Tibial nerve (tissue), 4 donors: ENCODE data around the gene SEMA3E. TPM values are rescaled to one million over a fixed set of nuclear protein-coding genes. Genes with fewer than 3 reads are reported as not detected.

Experiments
- DNase-seq, 2 donors: peaks; one replicate each; pipeline ENCODE4 v3.0.0-alpha.2; 2019; ENCODE audit warnings: low spot score in 2 of 2
- H3K27ac ChIP-seq, 4 donors: fragments of 200-600 bp; sonication (generic) in 3 of 4; one replicate each; pipeline ENCODE4 v1.5.1; 2017 to 2019; ENCODE audit warnings: mild to moderate bottlenecking in 1 of 4
- H3K27me3 ChIP-seq, 2 donors: fragments of 200-600 bp; sonication (generic) in 1 of 2; one replicate each; pipeline versions ENCODE4 v1.5.1 to v1.6.0; 2017 to 2019
- H3K36me3 ChIP-seq, 3 donors: fragments of 200-600 bp; sonication (generic); one replicate each; pipeline ENCODE4 v1.5.1; 2018 to 2019
- H3K4me1 ChIP-seq, 4 donors: fragments of 200-600 bp; sonication (generic) in 3 of 4; one replicate each; pipeline ENCODE4 v1.5.1; 2017 to 2019
- H3K4me3 ChIP-seq, 4 donors: fragments of 200-600 bp; sonication (generic) in 3 of 4; one replicate each; pipeline ENCODE4 v1.5.1; 2017 to 2019; ENCODE audit warnings: mild to moderate bottlenecking in 1 of 4, moderate library complexity in 1 of 4
- H3K9me3 ChIP-seq, 4 donors: fragments of 200-600 bp; sonication (generic) in 3 of 4; one replicate each; pipeline ENCODE4 v1.5.1; 2017 to 2019
- CTCF ChIP-seq, 5 experiments: fragments of 200-600 bp in 3 of 5; fragments of 450-650 bp in 2 of 5; sonication (generic) in 3 of 5; IDR thresholded peaks; one replicate each; pipeline ENCODE4 v1.5.1; 2016 to 2019; ENCODE audit warnings: antibody characterized with exemption in 5 of 5, mild to moderate bottlenecking in 3 of 5, moderate library complexity in 2 of 5
- EP300 ChIP-seq, 2 donors: sonication (generic); formaldehyde crosslinking; IDR thresholded peaks; one replicate each; pipeline ENCODE4 v1.6.1; 2017; ENCODE audit warnings: antibody characterized with exemption in 2 of 2, mild to moderate bottlenecking in 1 of 2
- POLR2A ChIP-seq, 2 donors: fragments of 450-650 bp; IDR thresholded peaks; one replicate each; pipeline ENCODE4 v1.6.1; 2017; ENCODE audit warnings: antibody characterized with exemption in 2 of 2, mild to moderate bottlenecking in 2 of 2, moderate library complexity in 2 of 2
- WGBS, 2 donors: methylation state at CpG; one replicate each; pipeline ENCODE4 v1.1.5; 2018; 5-methylcytosine and 5-hydroxymethylcytosine counted together
- total RNA-seq, 4 donors: library from RNA; depleted of rRNA; stranded (reverse); fragments of >200 nt; gene quantifications; one replicate each; pipeline ENCODE4 v1.1.0, GENCODE V29; 2016

The SEMA3E gene
- total RNA-seq, 4 donors from 2014 or later = 0.60 to 21.9 (median 2.9) TPM

DNA sequence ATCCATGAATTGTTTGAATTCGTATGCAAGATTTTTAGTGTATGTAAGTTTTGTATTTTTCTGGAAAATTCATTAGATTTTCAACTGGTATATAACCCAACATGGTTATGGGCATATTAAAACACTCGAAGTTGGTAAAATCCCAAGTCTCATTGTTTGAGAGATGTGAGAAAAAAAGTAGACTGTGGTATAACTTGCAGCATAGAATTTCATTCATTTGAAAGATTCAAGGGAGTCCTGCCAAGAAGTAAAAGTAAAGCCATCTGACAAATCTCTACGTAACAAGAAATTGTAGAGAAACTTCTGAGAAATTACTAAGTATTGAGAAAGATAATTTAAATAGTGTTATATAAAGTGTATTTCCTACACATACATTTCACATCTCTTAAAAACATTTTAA lies 40.2 kb downstream of the SEMA3E start:
- Histone ChIP-seq H3K4me3 (no peak overlapping the region), H3K9me3 (no peaks in the 10 kb centered on the region), H3K27me3 (no peaks in the 10 kb centered on the region), H3K4me1 (no peaks in the 10 kb centered on the region), H3K36me3 (no peaks in the 10 kb centered on the region), H3K27ac (no peak overlapping the region)
- TF ChIP-seq POLR2A (IDR thresholded peaks at IDR 0.05) (no peak), EP300 (IDR thresholded peaks at IDR 0.05) (no peak), CTCF (IDR thresholded peaks at IDR 0.05) (no peak)
- DNase-seq = no peak
- WGBS, 2 donors = 37 to 44% methylated on average over 3 of the region's 3 CpGs

GRCh38 chr7:83603649-83604048 lies 45.3 kb downstream of the SEMA3E start:
- Histone ChIP-seq H3K9me3 (no peaks in the 10 kb centered on the region), H3K4me1 (no peaks in the 10 kb centered on the region), H3K4me3 (no peak overlapping the region), H3K27me3 (no peaks in the 10 kb centered on the region), H3K36me3 (no peaks in the 10 kb centered on the region), H3K27ac (no peak overlapping the region)
- DNase-seq = no peak
- TF ChIP-seq POLR2A (IDR thresholded peaks at IDR 0.05) = no peak
- no peak for TF ChIP-seq EP300 (IDR thresholded peaks at IDR 0.05)
- TF ChIP-seq CTCF (IDR thresholded peaks at IDR 0.05) = no peak
- 56 to 67% methylated on average over 1 of the region's 1 CpG for WGBS, 2 donors

GRCh38 chr7:83599131-83599530 lies 49.8 kb downstream of the SEMA3E start:
- DNase-seq = no peak
- H3K4me3 ChIP-seq = no peak overlapping the region
- H3K27me3 ChIP-seq = no peaks in the 10 kb centered on the region
- no peak overlapping the region for H3K27ac ChIP-seq
- H3K4me1 ChIP-seq = no peaks in the 10 kb centered on the region
- H3K9me3 ChIP-seq = no peaks in the 10 kb centered on the region
- 29 to 51% methylated on average over 1 of the region's 1 CpG for WGBS, 2 donors
- H3K36me3 ChIP-seq = no peaks in the 10 kb centered on the region
- TF ChIP-seq CTCF (IDR thresholded peaks at IDR 0.05) (no peak), EP300 (IDR thresholded peaks at IDR 0.05) (no peak), POLR2A (IDR thresholded peaks at IDR 0.05) (no peak)

DNA sequence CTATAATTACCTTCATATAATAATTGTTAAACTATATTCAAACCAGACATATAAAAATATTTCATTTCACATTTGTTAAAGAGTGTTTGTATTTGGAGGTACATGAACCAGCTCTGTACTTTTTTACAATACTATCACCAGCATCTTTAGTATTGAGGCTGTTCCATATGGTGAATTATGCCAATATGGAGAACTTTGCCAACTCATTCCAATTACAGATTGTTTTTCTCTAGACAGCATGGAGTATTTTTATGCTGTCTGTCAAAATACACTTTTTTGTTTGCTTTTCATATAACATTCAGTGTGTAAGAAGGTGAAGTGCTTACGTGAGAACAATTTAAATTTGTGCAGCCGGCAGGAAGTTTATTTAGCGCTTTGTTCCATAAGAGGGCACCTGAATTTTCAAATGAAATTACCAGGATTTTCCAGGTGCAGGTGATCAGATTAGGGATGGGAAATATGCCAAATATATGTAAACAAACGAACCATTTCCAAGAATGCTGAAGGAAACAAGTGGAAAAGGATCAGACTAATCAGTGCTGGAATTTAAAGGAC lies 54.9 kb downstream of the SEMA3E start:
- no peak for DNase-seq
- 85 to 87% methylated on average over 4 of the region's 4 CpGs for WGBS, 2 donors
- H3K4me3 ChIP-seq = no peak overlapping the region
- no peaks in the 10 kb centered on the region for H3K27me3 ChIP-seq
- H3K27ac ChIP-seq = no peak overlapping the region
- H3K4me1 ChIP-seq = no peaks in the 10 kb centered on the region
- H3K36me3 ChIP-seq = no peaks in the 10 kb centered on the region
- no peak for TF ChIP-seq POLR2A (IDR thresholded peaks at IDR 0.05)
- TF ChIP-seq EP300 (IDR thresholded peaks at IDR 0.05) = no peak
- no peak for TF ChIP-seq CTCF (IDR thresholded peaks at IDR 0.05)
- no peaks in the 10 kb centered on the region for H3K9me3 ChIP-seq

- H3K27me3 ChIP-seq = no peaks in the 10 kb centered on the region
- H3K36me3 ChIP-seq = no peaks in the 10 kb centered on the region
- no peak for DNase-seq
- 66 to 78% methylated on average over 4 of the region's 4 CpGs for WGBS, 2 donors
- no peak overlapping the region for H3K4me3 ChIP-seq
- H3K4me1 ChIP-seq = no peaks in the 10 kb centered on the region
- no peaks in the 10 kb centered on the region for H3K9me3 ChIP-seq
- TF ChIP-seq POLR2A (IDR thresholded peaks at IDR 0.05) = no peak
- TF ChIP-seq EP300 (IDR thresholded peaks at IDR 0.05) = no peak
- TF ChIP-seq CTCF (IDR thresholded peaks at IDR 0.05) = no peak
- H3K27ac ChIP-seq = no peak overlapping the region
Measured at GRCh38 chr7:83588602-83589240, 60.2 kb downstream of the SEMA3E start.
